GM06990 (cell line): Measurements from ENCODE around the gene UGT1A3.

Experiments used
- DNase-seq: peaks from one replicate; pipeline ENCODE4 v3.0.0-alpha.2; 2011; ENCODE audit not compliant: insufficient read length; ENCODE audit errors: extremely low read depth
- H3K27me3 ChIP-seq: replicated peaks from 2 replicates; pipeline ENCODE4 v1.6.0; 2011; ENCODE audit warnings: low read length; ENCODE audit not compliant: control insufficient read depth, insufficient read depth
- H3K36me3 ChIP-seq: 2 replicates; pipeline ENCODE4 v1.5.1; 2011; ENCODE audit warnings: low read length; ENCODE audit not compliant: control insufficient read depth, insufficient read depth
- H3K4me3 ChIP-seq: replicated peaks from 2 replicates; pipeline ENCODE4 v1.5.1; 2011; ENCODE audit warnings: low read depth, mild to moderate bottlenecking, control low read depth, low read length
- TF ChIP-seq, protein P1 (sequence below): IDR thresholded peaks from 2 replicates; pipeline ENCODE4 v1.5.1; 2011; ENCODE audit warnings: low read length, control low read depth, mild to moderate bottlenecking, inconsistent platforms; ENCODE audit not compliant: insufficient read depth, poor library complexity, severe bottlenecking

Gene UGT1A3

GRCh38 chr2:233816334-233816733 lies 87.5 kb downstream of the UGT1A3 start:
- 0 out of 2 replicates have a peak, but pooled peaks cover 2% of the 10 kb centered on the region for H3K27me3 ChIP-seq
- TF ChIP-seq, protein P1, sequence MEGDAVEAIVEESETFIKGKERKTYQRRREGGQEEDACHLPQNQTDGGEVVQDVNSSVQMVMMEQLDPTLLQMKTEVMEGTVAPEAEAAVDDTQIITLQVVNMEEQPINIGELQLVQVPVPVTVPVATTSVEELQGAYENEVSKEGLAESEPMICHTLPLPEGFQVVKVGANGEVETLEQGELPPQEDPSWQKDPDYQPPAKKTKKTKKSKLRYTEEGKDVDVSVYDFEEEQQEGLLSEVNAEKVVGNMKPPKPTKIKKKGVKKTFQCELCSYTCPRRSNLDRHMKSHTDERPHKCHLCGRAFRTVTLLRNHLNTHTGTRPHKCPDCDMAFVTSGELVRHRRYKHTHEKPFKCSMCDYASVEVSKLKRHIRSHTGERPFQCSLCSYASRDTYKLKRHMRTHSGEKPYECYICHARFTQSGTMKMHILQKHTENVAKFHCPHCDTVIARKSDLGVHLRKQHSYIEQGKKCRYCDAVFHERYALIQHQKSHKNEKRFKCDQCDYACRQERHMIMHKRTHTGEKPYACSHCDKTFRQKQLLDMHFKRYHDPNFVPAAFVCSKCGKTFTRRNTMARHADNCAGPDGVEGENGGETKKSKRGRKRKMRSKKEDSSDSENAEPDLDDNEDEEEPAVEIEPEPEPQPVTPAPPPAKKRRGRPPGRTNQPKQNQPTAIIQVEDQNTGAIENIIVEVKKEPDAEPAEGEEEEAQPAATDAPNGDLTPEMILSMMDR = no peak
- no peak overlapping the region for H3K4me3 ChIP-seq
- DNase-seq = no peak
- H3K36me3 ChIP-seq = no peaks in the 10 kb centered on the region

GRCh38 chr2:233816771-233817170 lies 87.9 kb downstream of the UGT1A3 start:
- H3K4me3 ChIP-seq = no peak overlapping the region
- DNase-seq = no peak
- H3K27me3 ChIP-seq = 0 out of 2 replicates have a peak, but pooled peaks cover 2% of the 10 kb centered on the region
- TF ChIP-seq, protein P1 = no peak
- no peaks in the 10 kb centered on the region for H3K36me3 ChIP-seq

DNA sequence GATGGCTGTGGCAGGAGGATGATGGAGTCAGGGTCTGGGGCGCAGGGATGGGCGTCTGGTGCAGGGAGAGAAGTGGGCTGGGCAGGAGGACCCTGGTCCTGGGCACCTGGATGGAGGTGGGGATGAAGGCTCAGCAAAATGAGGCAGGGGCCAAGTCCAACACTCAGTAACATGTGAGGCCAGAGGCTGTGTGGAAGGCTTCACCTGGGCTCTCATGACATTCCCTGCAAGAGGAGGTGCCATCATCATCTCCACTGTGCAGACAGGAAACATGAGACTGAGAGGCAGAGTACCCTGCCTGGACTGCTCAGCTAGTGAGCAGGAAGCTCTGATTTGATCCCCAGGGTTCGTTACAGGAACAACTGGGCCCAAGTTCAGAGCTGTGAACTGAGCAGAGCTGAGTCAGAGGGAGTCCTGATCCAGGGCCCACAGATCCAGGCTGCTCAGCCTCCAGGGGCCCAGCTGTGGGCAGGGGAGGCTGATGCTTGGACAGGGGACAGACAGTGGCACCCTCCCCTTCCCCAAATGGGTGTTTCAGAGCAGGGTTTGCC lies 88.6 kb downstream of the UGT1A3 start:
- Histone ChIP-seq H3K27me3 (0 out of 2 replicates have a peak, but pooled peaks cover 2% of the 10 kb centered on the region), H3K36me3 (no peaks in the 10 kb centered on the region), H3K4me3 (no peak overlapping the region)
- DNase-seq = no peak
- TF ChIP-seq, protein P1 = no peak

DNA sequence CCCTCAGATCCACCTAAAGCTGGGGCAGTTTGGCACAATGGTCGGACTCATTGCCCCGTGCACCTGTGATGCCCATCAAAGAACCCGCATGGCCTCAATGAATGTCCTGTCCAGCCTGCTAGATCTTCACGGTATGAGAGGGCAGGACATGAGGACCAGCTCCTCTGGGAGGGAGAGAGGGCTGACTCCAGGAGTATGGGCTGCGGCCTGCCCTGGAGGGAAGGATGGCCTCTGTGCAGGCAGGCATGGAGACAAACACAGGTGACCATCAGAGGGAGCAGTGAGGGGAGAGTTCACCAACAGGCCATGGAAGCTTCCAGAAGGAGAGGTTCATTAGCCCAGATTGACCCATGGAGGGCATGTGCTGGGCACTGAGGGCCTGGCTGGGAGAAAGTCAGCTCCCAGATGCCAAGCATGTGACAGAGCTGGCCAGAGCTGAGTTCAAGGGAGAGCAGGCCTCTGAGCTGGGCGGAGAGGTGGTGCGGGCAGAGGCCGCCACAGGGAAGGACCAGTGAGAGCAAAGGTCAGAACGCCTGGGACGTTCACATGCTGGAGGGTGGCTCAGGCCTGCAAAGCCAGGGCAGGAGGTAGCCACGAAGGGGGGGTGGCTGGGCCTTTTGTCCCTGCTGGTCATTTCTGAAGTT lies 89.3 kb downstream of the UGT1A3 start:
- Histone ChIP-seq H3K4me3 (no peak overlapping the region), H3K27me3 (peaks cover 2% of the 10 kb centered on the region; the same call in 1 of the 2 replicates), H3K36me3 (no peaks in the 10 kb centered on the region)
- DNase-seq = no peak
- TF ChIP-seq, protein P1 = no peak

DNA sequence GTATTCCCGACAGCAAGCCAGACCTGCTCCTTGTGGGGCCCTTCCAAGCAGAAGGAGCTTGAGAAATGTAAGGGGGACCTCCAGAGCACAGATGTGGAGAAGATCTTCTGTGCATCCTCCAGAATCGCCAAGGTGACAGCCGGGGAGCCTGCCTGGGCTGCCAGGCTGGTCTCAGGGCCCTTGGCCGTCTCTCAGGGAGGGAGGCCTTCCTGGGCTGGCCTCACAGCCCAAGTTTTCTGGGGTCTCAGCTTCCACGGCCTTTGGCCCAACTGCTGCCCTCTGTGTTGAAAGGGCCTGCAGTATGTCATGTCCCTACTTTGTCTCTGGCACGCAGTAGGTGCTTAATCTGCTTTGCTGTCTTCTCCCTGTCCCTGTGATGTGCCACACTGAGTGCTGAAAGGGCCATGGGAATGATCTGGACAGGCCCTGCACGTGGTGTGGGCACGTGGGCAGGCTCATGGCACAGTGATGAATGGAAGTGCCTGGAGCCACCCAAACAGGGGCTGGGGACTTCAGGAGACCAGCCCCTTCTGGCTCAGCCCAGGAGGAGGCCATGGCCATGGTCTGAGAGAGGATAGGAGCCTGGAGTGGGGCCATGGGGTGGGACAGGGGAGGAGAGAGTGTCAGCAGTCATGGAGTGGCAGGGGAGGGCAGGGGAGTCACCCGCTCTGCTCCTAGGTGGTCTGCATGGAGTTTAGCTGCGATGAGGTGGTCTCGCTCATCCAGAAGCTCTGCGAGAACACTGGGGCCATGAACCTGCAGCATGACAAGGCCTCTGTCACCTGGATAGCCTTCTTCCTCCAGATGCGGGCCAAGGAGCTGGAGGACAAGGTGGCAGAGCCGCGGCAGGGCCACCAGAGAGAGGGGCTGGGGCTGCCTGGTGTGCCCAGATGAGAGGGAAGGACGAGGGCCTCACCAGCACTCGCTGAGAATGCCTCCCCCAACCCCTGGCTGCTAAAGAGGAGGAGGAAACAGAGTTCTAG lies 90.1 kb downstream of the UGT1A3 start:
- Histone ChIP-seq H3K36me3 (no peaks in the 10 kb centered on the region), H3K4me3 (no peak overlapping the region), H3K27me3 (peaks cover 2% of the 10 kb centered on the region; the same call in 1 of the 2 replicates)
- no peak for DNase-seq
- TF ChIP-seq, protein P1 = no peak
